Activated T-helper 2 cell treated with anti-CD3 and anti-CD28 coated beads, Interferon-gamma antibody, Interleukin-2, Interleukin-4, amounts not matched to agents 10 μg/mL and 5 μg/mL and 100 μg/mL, durations not matched to agents 14 hours and 24 hours and 36 hours (primary cell): ENCODE results near the gene GRIK1. TPM values are rescaled to one million over a fixed set of nuclear protein-coding genes. Genes with fewer than 3 reads are reported as not detected.

Source experiments
- DNase-seq: peaks from one replicate; pipeline ENCODE4 v3.0.0; 2021; ENCODE audit warnings: low spot score
- H3K27ac Mint-ChIP-seq: one replicate; pipeline ENCODE4 v1.8.0; 2021; ENCODE audit warnings: mixed read lengths
- H3K27me3 Mint-ChIP-seq: one replicate; pipeline ENCODE4 v1.8.0; 2021; ENCODE audit warnings: low read depth, mixed read lengths
- H3K36me3 Mint-ChIP-seq: one replicate; pipeline ENCODE4 v1.8.0; 2021; ENCODE audit warnings: low read depth, mixed read lengths
- H3K4me1 Mint-ChIP-seq: one replicate; pipeline ENCODE4 v1.8.0; 2021; ENCODE audit warnings: low read depth, mixed read lengths
- H3K4me3 Mint-ChIP-seq: one replicate; pipeline ENCODE4 v1.8.0; 2021; ENCODE audit warnings: low read depth, mild to moderate bottlenecking, moderate library complexity, mixed read lengths
- H3K9me3 Mint-ChIP-seq: one replicate; pipeline ENCODE4 v1.8.0; 2021; ENCODE audit warnings: mixed read lengths
- intact Hi-C: fragments of 100-400 bp; cut with micrococcal nuclease; formaldehyde crosslinking; loops from one replicate; pipeline ENCODE4 v1.15.1; 2023
- total RNA-seq: library from RNA; stranded (reverse); gene quantifications from 2 replicates; pipeline ENCODE4 v1.2.3, GENCODE V29; 2022

GRIK1 gene
- total RNA-seq, 1 donor from 2014 or later: not detected

- no peak overlapping the region for H3K4me3 Mint-ChIP-seq
- H3K4me1 Mint-ChIP-seq: no peaks in the 10 kb centered on the region
- no peaks in the 10 kb centered on the region for H3K9me3 Mint-ChIP-seq
- no peaks in the 10 kb centered on the region for H3K36me3 Mint-ChIP-seq
- no peak for DNase-seq
- intact Hi-C loops: no loop called here
- H3K27me3 Mint-ChIP-seq: peaks cover 2% of the 10 kb centered on the region
- H3K27ac Mint-ChIP-seq: no peak overlapping the region
Measured at GRCh38 chr21:29682800-29683199, 257.0 kb downstream of the GRIK1 start.

GRCh38 chr21:29680273-29680672 lies 259.5 kb downstream of the GRIK1 start:
- Mint-ChIP-seq H3K4me3 (no peak overlapping the region), H3K4me1 (no peaks in the 10 kb centered on the region), H3K27ac (no peak overlapping the region), H3K36me3 (no peaks in the 10 kb centered on the region), H3K27me3 (peaks cover 4% of the 10 kb centered on the region), H3K9me3 (no peaks in the 10 kb centered on the region)
- no peak for DNase-seq
- intact Hi-C loops: no loop called here

GRCh38 chr21:29678626-29679025 lies 261.2 kb downstream of the GRIK1 start:
- Mint-ChIP-seq H3K9me3 (no peaks in the 10 kb centered on the region), H3K27me3 (peaks cover 4% of the 10 kb centered on the region), H3K27ac (no peak overlapping the region), H3K36me3 (no peaks in the 10 kb centered on the region), H3K4me1 (peaks cover 4% of the 10 kb centered on the region), H3K4me3 (no peak overlapping the region)
- intact Hi-C loops: no loop called here
- DNase-seq: no peak

- intact Hi-C loops: no loop called here
- Mint-ChIP-seq H3K9me3 (no peaks in the 10 kb centered on the region), H3K4me1 (peaks cover 4% of the 10 kb centered on the region), H3K27me3 (peaks cover 4% of the 10 kb centered on the region), H3K27ac (no peak overlapping the region), H3K36me3 (no peaks in the 10 kb centered on the region), H3K4me3 (no peak overlapping the region)
- DNase-seq: no peak
Measured at GRCh38 chr21:29677326-29677725, 262.5 kb downstream of the GRIK1 start.

GRCh38 chr21:29676395-29676794 lies 263.4 kb downstream of the GRIK1 start:
- Mint-ChIP-seq H3K4me3 (no peak overlapping the region), H3K9me3 (no peaks in the 10 kb centered on the region), H3K27ac (no peak overlapping the region), H3K27me3 (peaks cover 4% of the 10 kb centered on the region), H3K4me1 (peaks cover 4% of the 10 kb centered on the region), H3K36me3 (no peaks in the 10 kb centered on the region)
- intact Hi-C loops: no loop called here
- DNase-seq: no peak

- intact Hi-C loops: no loop called here
- no peak overlapping the region for H3K4me3 Mint-ChIP-seq
Measured at GRCh38 chr21:29675451-29675850, 264.3 kb downstream of the GRIK1 start.

GRCh38 chr21:29674343-29674742 lies 265.5 kb downstream of the GRIK1 start:
- Mint-ChIP-seq H3K4me3 (no peak overlapping the region), H3K36me3 (no peaks in the 10 kb centered on the region), H3K4me1 (peaks cover 4% of the 10 kb centered on the region), H3K27me3 (peaks cover 8% of the 10 kb centered on the region), H3K9me3 (no peaks in the 10 kb centered on the region), H3K27ac (no peak overlapping the region)
- intact Hi-C loops: no loop called here
- DNase-seq: no peak

More at GRCh38 chr21:29675451-29675850, 264.3 kb downstream of the GRIK1 start:
- Mint-ChIP-seq H3K9me3 (no peaks in the 10 kb centered on the region), H3K27me3 (peaks cover 5% of the 10 kb centered on the region), H3K36me3 (no peaks in the 10 kb centered on the region), H3K4me1 (peaks cover 4% of the 10 kb centered on the region), H3K27ac (no peak overlapping the region)
- no peak for DNase-seq

- intact Hi-C loops: no loop called here
- Mint-ChIP-seq H3K4me3 (no peak overlapping the region), H3K4me1 (peaks cover 4% of the 10 kb centered on the region)
Measured at GRCh38 chr21:29673096-29673610, 266.6 kb downstream of the GRIK1 start.

GRCh38 chr21:29671728-29672127 lies 268.1 kb downstream of the GRIK1 start:
- Mint-ChIP-seq H3K27me3 (peaks cover 16% of the 10 kb centered on the region), H3K36me3 (no peaks in the 10 kb centered on the region)
- intact Hi-C loops: no loop called here

More at GRCh38 chr21:29673096-29673610, 266.6 kb downstream of the GRIK1 start:
- no peaks in the 10 kb centered on the region for H3K9me3 Mint-ChIP-seq
- H3K27me3 Mint-ChIP-seq: peaks cover 11% of the 10 kb centered on the region
- no peak overlapping the region for H3K27ac Mint-ChIP-seq
- H3K36me3 Mint-ChIP-seq: no peaks in the 10 kb centered on the region
- no peak for DNase-seq

GRCh38 chr21:29670228-29670627 lies 269.6 kb downstream of the GRIK1 start:
- intact Hi-C loops: no loop called here
- peaks cover 4% of the 10 kb centered on the region for H3K4me1 Mint-ChIP-seq
- H3K9me3 Mint-ChIP-seq: no peaks in the 10 kb centered on the region
- peaks cover 14% of the 10 kb centered on the region for H3K27me3 Mint-ChIP-seq
- no peak overlapping the region for H3K27ac Mint-ChIP-seq
- DNase-seq: no peak
- no peaks in the 10 kb centered on the region for H3K36me3 Mint-ChIP-seq
- no peak overlapping the region for H3K4me3 Mint-ChIP-seq

More at GRCh38 chr21:29671728-29672127, 268.1 kb downstream of the GRIK1 start:
- Mint-ChIP-seq H3K4me3 (no peak overlapping the region), H3K9me3 (no peaks in the 10 kb centered on the region), H3K4me1 (peaks cover 4% of the 10 kb centered on the region), H3K27ac (no peak overlapping the region)
- DNase-seq: no peak

- H3K27ac Mint-ChIP-seq: no peak overlapping the region
- H3K4me1 Mint-ChIP-seq: no peaks in the 10 kb centered on the region
- peaks cover 17% of the 10 kb centered on the region for H3K27me3 Mint-ChIP-seq
- no peak overlapping the region for H3K4me3 Mint-ChIP-seq
- no peaks in the 10 kb centered on the region for H3K36me3 Mint-ChIP-seq
- no peak for DNase-seq
- intact Hi-C loops: no loop called here
- H3K9me3 Mint-ChIP-seq: no peaks in the 10 kb centered on the region
Measured at GRCh38 chr21:29669416-29669815, 270.4 kb downstream of the GRIK1 start.

- Mint-ChIP-seq H3K4me3 (no peak overlapping the region), H3K27ac (no peak overlapping the region), H3K36me3 (no peaks in the 10 kb centered on the region), H3K27me3 (peaks cover 24% of the 10 kb centered on the region), H3K9me3 (no peaks in the 10 kb centered on the region), H3K4me1 (no peaks in the 10 kb centered on the region)
- intact Hi-C loops: no loop called here
- DNase-seq: no peak
Measured at GRCh38 chr21:29667651-29668050, 272.1 kb downstream of the GRIK1 start.

GRCh38 chr21:29664615-29665014 lies 275.2 kb downstream of the GRIK1 start:
- H3K4me1 Mint-ChIP-seq: no peaks in the 10 kb centered on the region
- peaks cover 19% of the 10 kb centered on the region for H3K27me3 Mint-ChIP-seq
- no peaks in the 10 kb centered on the region for H3K36me3 Mint-ChIP-seq
- intact Hi-C loops: no loop called here
- H3K9me3 Mint-ChIP-seq: peaks cover 7% of the 10 kb centered on the region
- no peak for DNase-seq
- H3K27ac Mint-ChIP-seq: no peak overlapping the region
- no peak overlapping the region for H3K4me3 Mint-ChIP-seq
